Esophagus squamous epithelium (tissue), 5 donors: Measurements from ENCODE around the gene AMER3. TPM values are rescaled to one million over a fixed set of nuclear protein-coding genes. Genes with fewer than 3 reads are reported as not detected.

Experiments used
- DNase-seq: peaks from one replicate; lab custom pipeline; 2025; lab: John Stamatoyannopoulos, UW
- H3K27ac ChIP-seq, 4 donors: fragments of 200-600 bp; sonication (generic); one replicate each; pipeline ENCODE4 v1.5.1; 2016 to 2019; ENCODE audit warnings: mild to moderate bottlenecking in 1 of 4
- H3K27me3 ChIP-seq, 4 donors: fragments of 200-600 bp; sonication (generic); 1 replicate in 3 of 4; 2 replicates in 1 of 4; pipeline versions ENCODE4 v1.5.1 to v1.6.0; 2017 to 2021; ENCODE audit warnings: antibody characterized with exemption in 1 of 4
- H3K36me3 ChIP-seq, 3 donors: fragments of 200-600 bp; sonication (generic); one replicate each; pipeline ENCODE4 v1.5.1; 2016 to 2019
- H3K4me1 ChIP-seq, 3 donors: fragments of 200-600 bp; sonication (generic); one replicate each; pipeline ENCODE4 v1.5.1; 2017 to 2019
- H3K4me3 ChIP-seq, 4 donors: fragments of 200-600 bp; sonication (generic); 1 replicate in 3 of 4; 2 replicates in 1 of 4; pipeline ENCODE4 v1.5.1; 2016 to 2019; ENCODE audit warnings: mild to moderate bottlenecking in 2 of 4, moderate library complexity in 1 of 4
- H3K9me3 ChIP-seq, 3 donors: fragments of 200-600 bp; sonication (generic); one replicate each; pipeline ENCODE4 v1.5.1; 2016 to 2019
- CTCF ChIP-seq, 6 experiments: fragments of 450-650 bp in 4 of 6; fragments of 200-600 bp in 2 of 6; sonication (generic) in 2 of 6; IDR thresholded peaks; one replicate each; pipeline ENCODE4 v1.5.1; 2016 to 2019; ENCODE audit warnings: antibody characterized with exemption in 6 of 6, mild to moderate bottlenecking in 4 of 6, moderate library complexity in 4 of 6
- POLR2A ChIP-seq, 4 donors: fragments of 450-650 bp; IDR thresholded peaks; one replicate each; pipeline ENCODE4 v1.6.1; 2017; ENCODE audit warnings: antibody characterized with exemption in 4 of 4, mild to moderate bottlenecking in 4 of 4, moderate library complexity in 3 of 4
- WGBS, 2 donors: methylation state at CpG; one replicate each; pipeline ENCODE4 v1.1.5; 2018; 5-methylcytosine and 5-hydroxymethylcytosine counted together
- intact Hi-C: fragments of 100-400 bp; cut with DNase I; formaldehyde crosslinking; loops from one replicate; pipeline ENCODE4 v1.15.0; 2022
- total RNA-seq, 4 donors: library from RNA; depleted of rRNA; stranded (reverse); fragments of >200 nt; gene quantifications; one replicate each; pipeline ENCODE4 v1.1.0, GENCODE V29; 2016
- donor health status: DM: yes; HTN: yes; CAD: no.

Gene AMER3
- total RNA-seq, 4 donors from 2014 or later, result not detected

GRCh38 chr2:130740671-130741070 lies 14.7 kb upstream of the AMER3 start:
- H3K9me3 ChIP-seq, result no peaks in the 10 kb centered on the region
- no peaks in the 10 kb centered on the region for H3K36me3 ChIP-seq
- TF ChIP-seq CTCF (IDR thresholded peaks at IDR 0.05), result no peak
- no peak for TF ChIP-seq POLR2A (IDR thresholded peaks at IDR 0.05)
- WGBS, 2 donors, result 71 to 75% methylated on average over 12 of the region's 12 CpGs
- no peaks in the 10 kb centered on the region for H3K4me1 ChIP-seq
- peaks cover 0 to 53% (median 0%) of the 10 kb centered on the region in 4 donors for H3K27me3 ChIP-seq
- intact Hi-C loops, result no loop called here
- H3K4me3 ChIP-seq, result no peak overlapping the region
- DNase-seq, result no peak
- no peak overlapping the region for H3K27ac ChIP-seq

- Histone ChIP-seq H3K4me3 (no peak overlapping the region), H3K27ac (no peak overlapping the region), H3K9me3 (no peaks in the 10 kb centered on the region), H3K36me3 (no peaks in the 10 kb centered on the region), H3K27me3 (peaks cover 0 to 41% (median 0%) of the 10 kb centered on the region in 4 donors), H3K4me1 (no peaks in the 10 kb centered on the region)
- TF ChIP-seq POLR2A (IDR thresholded peaks at IDR 0.05), result no peak
- no peak for TF ChIP-seq CTCF (IDR thresholded peaks at IDR 0.05)
- intact Hi-C loops, result no loop called here
- DNase-seq, result no peak
- 52 to 62% methylated on average over 4 to 6 of the region's 8 CpGs for WGBS, 2 donors
Measured at GRCh38 chr2:130743278-130743677, 12.1 kb upstream of the AMER3 start.

GRCh38 chr2:130744287-130745117 lies 10.8 kb upstream of the AMER3 start:
- no peak for DNase-seq
- WGBS, 2 donors, result 46 to 53% methylated on average over 8 to 10 of the region's 20 CpGs
- no peaks in the 10 kb centered on the region for H3K4me1 ChIP-seq

GRCh38 chr2:130749078-130749477 lies 6.3 kb upstream of the AMER3 start:
- intact Hi-C loops, result no loop called here
- H3K4me3 ChIP-seq, result no peak overlapping the region
- no peaks in the 10 kb centered on the region for H3K9me3 ChIP-seq
- H3K4me1 ChIP-seq, result no peaks in the 10 kb centered on the region
- H3K27me3 ChIP-seq, result peaks cover 0 to 41% (median 0%) of the 10 kb centered on the region in 4 donors
- H3K27ac ChIP-seq, result no peak overlapping the region
- H3K36me3 ChIP-seq, result no peaks in the 10 kb centered on the region
- no peak for DNase-seq
- no peak for TF ChIP-seq CTCF (IDR thresholded peaks at IDR 0.05)
- TF ChIP-seq POLR2A (IDR thresholded peaks at IDR 0.05), result no peak
- 84 to 86% methylated on average over 8 to 9 of the region's 9 CpGs for WGBS, 2 donors

More at GRCh38 chr2:130744287-130745117, 10.8 kb upstream of the AMER3 start:
- H3K27me3 ChIP-seq, result peaks cover 0 to 34% (median 0%) of the 10 kb centered on the region in 4 donors
- H3K27ac ChIP-seq, result no peak overlapping the region
- TF ChIP-seq CTCF (IDR thresholded peaks at IDR 0.05) (no peak), POLR2A (IDR thresholded peaks at IDR 0.05) (no peak)
- no peaks in the 10 kb centered on the region for H3K36me3 ChIP-seq
- intact Hi-C loops, result no loop called here
- H3K4me3 ChIP-seq, result no peak overlapping the region
- no peaks in the 10 kb centered on the region for H3K9me3 ChIP-seq

GRCh38 chr2:130749641-130750040 lies 5.7 kb upstream of the AMER3 start:
- Histone ChIP-seq H3K27me3 (peaks cover 0 to 38% (median 0%) of the 10 kb centered on the region in 4 donors), H3K36me3 (no peaks in the 10 kb centered on the region), H3K4me3 (no peak overlapping the region), H3K27ac (no peak overlapping the region), H3K4me1 (no peaks in the 10 kb centered on the region), H3K9me3 (no peaks in the 10 kb centered on the region)
- no peak for DNase-seq
- WGBS, 2 donors, result 47 to 74% methylated on average over 3 to 4 of the region's 6 CpGs
- TF ChIP-seq CTCF (IDR thresholded peaks at IDR 0.05) (no peak), POLR2A (IDR thresholded peaks at IDR 0.05) (no peak)
- intact Hi-C loops, result no loop called here
